ENCODE measurements around the gene UBR7.

- TF ChIP-seq, protein P1, sequence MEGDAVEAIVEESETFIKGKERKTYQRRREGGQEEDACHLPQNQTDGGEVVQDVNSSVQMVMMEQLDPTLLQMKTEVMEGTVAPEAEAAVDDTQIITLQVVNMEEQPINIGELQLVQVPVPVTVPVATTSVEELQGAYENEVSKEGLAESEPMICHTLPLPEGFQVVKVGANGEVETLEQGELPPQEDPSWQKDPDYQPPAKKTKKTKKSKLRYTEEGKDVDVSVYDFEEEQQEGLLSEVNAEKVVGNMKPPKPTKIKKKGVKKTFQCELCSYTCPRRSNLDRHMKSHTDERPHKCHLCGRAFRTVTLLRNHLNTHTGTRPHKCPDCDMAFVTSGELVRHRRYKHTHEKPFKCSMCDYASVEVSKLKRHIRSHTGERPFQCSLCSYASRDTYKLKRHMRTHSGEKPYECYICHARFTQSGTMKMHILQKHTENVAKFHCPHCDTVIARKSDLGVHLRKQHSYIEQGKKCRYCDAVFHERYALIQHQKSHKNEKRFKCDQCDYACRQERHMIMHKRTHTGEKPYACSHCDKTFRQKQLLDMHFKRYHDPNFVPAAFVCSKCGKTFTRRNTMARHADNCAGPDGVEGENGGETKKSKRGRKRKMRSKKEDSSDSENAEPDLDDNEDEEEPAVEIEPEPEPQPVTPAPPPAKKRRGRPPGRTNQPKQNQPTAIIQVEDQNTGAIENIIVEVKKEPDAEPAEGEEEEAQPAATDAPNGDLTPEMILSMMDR (IDR thresholded peaks at IDR 0.05), result no peak
- TF ChIP-seq POLR2A (IDR thresholded peaks at IDR 0.05), result no peak
Measured at GRCh38 chr14:93195316-93195999, 11.6 kb upstream of the UBR7 start.

Data from esophagus squamous epithelium (tissue), 4 donors.